IMR-90 (cell line): ENCODE results near the gene PDXK.

ENCODE experiments used
- BHLHE40 ChIP-seq: fragments of 150-350 bp; IDR thresholded peaks from 2 replicates; pipeline ENCODE4 v1.6.1; 2016; ENCODE audit warnings: mild to moderate bottlenecking, low read depth, low read length
- CHD1 ChIP-seq: IDR thresholded peaks from 2 replicates; pipeline ENCODE4 v1.6.1; 2012; ENCODE audit warnings: low read depth, low read length, improper control_type of control experiment
- CTCF ChIP-seq: conservative IDR thresholded peaks from 2 replicates; pipeline ENCODE4 v1.5.1; 2012; ENCODE audit warnings: mild to moderate bottlenecking, low read depth, low read length, improper control_type of control experiment
- ELK1 ChIP-seq: fragments of 150-350 bp; IDR thresholded peaks from 2 replicates; pipeline ENCODE4 v1.6.1; 2016; ENCODE audit warnings: low read depth, mild to moderate bottlenecking, low read length, moderate library complexity, borderline replicate concordance
- FOS ChIP-seq: fragments of 150-350 bp; IDR thresholded peaks from 2 replicates; pipeline ENCODE4 v1.6.1; 2016; ENCODE audit warnings: low read depth, low read length
- MAFK ChIP-seq: IDR thresholded peaks from 2 replicates; pipeline ENCODE4 v1.6.1; 2012; ENCODE audit warnings: low read depth, low read length, improper control_type of control experiment
- MAZ ChIP-seq: IDR thresholded peaks from 2 replicates; pipeline ENCODE4 v1.6.1; 2012; ENCODE audit warnings: low read depth, mild to moderate bottlenecking, low read length, improper control_type of control experiment, moderate library complexity, borderline replicate concordance
- NFE2L2 ChIP-seq: fragments of 150-350 bp; IDR thresholded peaks from 2 replicates; pipeline ENCODE4 v1.6.1; 2016; ENCODE audit warnings: low read depth, mild to moderate bottlenecking, low read length
- POLR2A ChIP-seq: IDR thresholded peaks from 2 replicates; pipeline ENCODE4 v1.6.1; 2012; ENCODE audit warnings: mild to moderate bottlenecking, low read depth, low read length
- RAD21 ChIP-seq: IDR thresholded peaks from 2 replicates; pipeline ENCODE4 v1.6.1; 2012; ENCODE audit warnings: low read length, improper control_type of control experiment
- RCOR1 ChIP-seq: IDR thresholded peaks from 2 replicates; pipeline ENCODE4 v1.6.1; 2012; ENCODE audit warnings: mild to moderate bottlenecking, low read length, improper control_type of control experiment; ENCODE audit not compliant: insufficient replicate concordance
- RFX5 ChIP-seq: IDR thresholded peaks from 2 replicates; pipeline ENCODE4 v1.8.0; 2012; ENCODE audit warnings: low read depth, mild to moderate bottlenecking, low read length, moderate library complexity
- SMC3 ChIP-seq: fragments of 150-350 bp; IDR thresholded peaks from 2 replicates; pipeline ENCODE4 v1.6.1; 2016; ENCODE audit warnings: low read depth, mild to moderate bottlenecking, antibody characterized with exemption, low read length, moderate library complexity
- USF2 ChIP-seq: fragments of 150-350 bp; IDR thresholded peaks from 2 replicates; pipeline ENCODE4 v1.6.1; 2017; ENCODE audit warnings: mild to moderate bottlenecking, antibody characterized with exemption, low read length, low read depth

- TF ChIP-seq CTCF (no peak), RAD21 (no peak), NFE2L2 (no peak), SMC3 (no peak), ELK1 (no peak), POLR2A (no peak), MAFK (no peak), RFX5 (no peak), USF2 (no peak), FOS (no peak), RCOR1 (no peak), BHLHE40 (no peak), MAZ (no peak), CHD1 (no peak)
Measured at GRCh38 chr21:43759651-43760050, 40.7 kb downstream of the PDXK start.
